HG02571 (cell line): ENCODE measurements around the gene MYO16.
"Not testable (repeated sequence)": the region's sequence is repeated elsewhere in the genome, so short reads cannot be mapped to it uniquely, and the experiment has no call there.

ENCODE experiments used
- ATAC-seq: cut with Tn5 transposase; IDR thresholded peaks from one replicate; pipeline ENCODE4 v1.9.1; 2021; ENCODE audit warnings: mild to moderate bottlenecking, moderate library complexity; ENCODE audit not compliant: unreplicated experiment

Gene MYO16

DNA sequence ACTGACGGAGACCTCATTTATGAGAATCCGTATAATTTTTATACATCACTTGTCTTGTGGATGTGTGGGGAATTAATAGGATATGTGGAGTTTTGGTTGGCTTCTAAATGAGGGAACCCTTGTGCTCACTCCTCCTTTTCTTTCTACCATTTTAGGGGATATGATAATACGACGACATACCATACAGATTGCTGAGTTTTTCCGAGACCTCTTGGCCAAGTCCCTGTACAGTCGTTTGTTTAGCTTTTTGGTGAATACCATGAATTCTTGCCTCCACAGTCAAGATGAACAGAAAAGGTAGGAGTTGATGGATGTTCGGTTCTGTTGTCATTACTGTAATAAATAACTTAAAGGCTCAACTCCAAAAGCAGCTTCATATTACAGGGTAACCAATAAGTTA lies 335.2 kb downstream of the MYO16 start:
- ATAC-seq, result no peak

DNA sequence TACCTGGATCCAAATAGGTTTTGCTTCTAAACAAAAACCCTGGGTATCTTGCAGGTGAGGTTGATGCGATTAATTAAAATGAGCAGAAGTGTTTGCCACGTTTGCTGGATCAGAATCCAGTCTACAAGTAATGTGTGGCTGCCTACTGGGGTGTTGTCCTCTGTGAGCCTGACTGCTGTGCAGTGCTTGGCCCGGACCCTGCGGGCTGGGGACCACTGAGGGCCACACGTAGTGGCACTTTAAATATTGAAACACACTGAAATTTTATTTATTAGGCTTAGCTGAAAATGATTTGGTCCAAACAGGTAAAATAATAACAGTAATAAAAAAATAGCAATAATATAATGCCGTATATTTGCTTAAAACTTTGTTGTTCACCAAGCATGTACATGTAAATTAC lies 338.0 kb downstream of the MYO16 start:
- ATAC-seq, result no peak

- ATAC-seq, result no peak
Measured at GRCh38 chr13:108968566-108968965, 339.2 kb downstream of the MYO16 start.

DNA sequence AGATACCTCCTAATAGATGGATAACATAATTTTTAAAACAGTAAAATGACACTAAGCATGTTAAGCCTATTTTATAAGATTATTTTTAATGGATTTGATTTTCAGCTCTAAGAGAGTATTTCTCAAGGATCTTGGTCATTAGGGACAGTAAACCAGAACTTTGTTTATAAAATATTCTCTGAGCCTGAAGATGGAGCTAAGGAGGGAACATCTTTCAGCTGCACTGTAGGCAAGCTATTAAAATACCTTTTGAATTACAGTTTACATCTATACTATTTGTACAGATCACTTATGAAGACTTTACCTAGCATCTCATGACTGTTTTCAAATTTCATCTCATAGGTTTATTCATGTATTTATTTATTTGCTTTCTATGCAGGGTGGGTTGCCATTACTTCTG lies 345.3 kb downstream of the MYO16 start:
- ATAC-seq, result no peak

- ATAC-seq, result no peak
Measured at GRCh38 chr13:108980237-108980636, 350.8 kb downstream of the MYO16 start.

DNA sequence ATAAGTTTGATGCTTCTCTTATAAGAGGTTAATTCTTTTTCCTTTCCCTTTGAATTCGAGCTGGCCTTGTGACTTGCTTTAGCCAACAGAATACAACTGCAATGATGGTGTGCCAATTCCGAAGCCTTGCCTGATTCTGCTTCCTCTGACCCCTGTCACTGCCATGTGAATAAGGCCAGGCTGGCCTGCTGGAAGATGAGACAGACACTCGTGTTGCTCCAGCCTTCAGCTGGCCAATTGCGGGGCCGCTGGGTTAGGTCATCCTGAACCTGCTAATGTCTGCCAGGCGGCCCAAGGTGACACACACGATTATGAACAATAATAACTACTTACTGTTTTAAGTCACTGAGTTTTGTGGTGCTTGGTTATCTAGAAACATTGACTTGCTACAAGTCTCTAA lies 352.0 kb downstream of the MYO16 start:
- ATAC-seq, result no peak

- ATAC-seq, result no peak
Measured at GRCh38 chr13:108983273-108983672, 353.9 kb downstream of the MYO16 start.

GRCh38 chr13:108984251-108984920 lies 355.0 kb downstream of the MYO16 start:
- no peak for ATAC-seq

DNA sequence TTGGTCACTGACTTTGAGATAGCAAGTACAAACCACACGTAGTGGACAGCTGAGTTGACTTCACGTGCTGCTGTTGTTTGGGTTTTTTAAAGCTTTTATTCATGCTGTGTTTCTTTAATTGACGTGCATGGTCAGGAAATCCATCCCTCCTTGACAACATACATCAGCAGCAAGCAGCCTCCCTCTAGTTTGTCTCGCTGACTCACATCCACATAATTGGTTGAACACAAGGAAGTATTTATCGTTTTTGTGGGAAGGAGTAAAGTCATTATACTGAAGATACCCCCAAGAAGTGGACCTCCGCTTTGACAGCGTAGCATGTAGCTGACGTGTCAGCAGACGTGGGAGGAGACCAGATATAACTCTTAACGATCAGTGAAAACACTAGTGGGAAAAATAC lies 355.8 kb downstream of the MYO16 start:
- ATAC-seq, result no peak

- ATAC-seq, result no peak
Measured at GRCh38 chr13:108987517-108987916, 358.1 kb downstream of the MYO16 start.

DNA sequence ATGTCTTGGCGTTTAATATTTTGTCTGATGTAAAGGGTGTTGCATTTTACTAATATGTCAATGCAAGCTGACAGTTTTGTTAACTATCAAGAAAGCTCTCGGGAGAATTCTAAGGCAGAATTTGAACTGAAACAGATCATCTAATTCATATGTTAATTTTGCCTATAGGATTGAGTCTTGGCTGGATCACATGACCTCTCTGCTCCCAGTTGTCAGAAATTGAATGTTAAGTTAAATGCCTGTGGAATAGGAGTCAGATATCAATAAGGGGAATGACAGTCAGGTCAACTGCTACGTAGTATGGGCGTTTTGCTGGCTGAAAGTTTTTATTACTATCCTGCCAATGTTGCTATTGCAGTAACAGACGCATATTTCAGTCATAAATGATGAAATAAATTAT lies 358.5 kb downstream of the MYO16 start:
- no peak for ATAC-seq

DNA sequence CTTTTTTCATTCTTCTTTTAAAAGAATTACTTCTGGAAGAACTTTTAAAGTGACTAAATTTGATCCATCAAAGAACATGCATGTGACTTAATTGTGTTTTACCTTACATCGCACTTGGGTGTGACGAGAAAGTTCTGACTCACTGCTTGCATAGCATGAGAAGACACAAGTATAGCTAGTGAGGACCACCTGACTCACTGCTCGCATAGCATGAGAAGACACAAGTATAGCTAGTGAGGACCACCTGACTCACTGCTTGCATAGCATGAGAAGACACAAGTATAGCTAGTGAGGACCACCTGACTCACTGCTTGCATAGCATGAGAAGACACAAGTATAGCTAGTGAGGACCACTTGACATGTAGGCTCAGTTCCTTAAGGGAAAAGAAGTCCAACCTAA lies 362.0 kb downstream of the MYO16 start:
- not testable (repeated sequence) for ATAC-seq

GRCh38 chr13:108993346-108993745 lies 363.9 kb downstream of the MYO16 start:
- no peak for ATAC-seq

GRCh38 chr13:108996430-108996829 lies 367.0 kb downstream of the MYO16 start:
- no peak for ATAC-seq

- ATAC-seq, result no peak
Measured at GRCh38 chr13:109000207-109000606, 370.8 kb downstream of the MYO16 start.

GRCh38 chr13:109002934-109003333 lies 373.5 kb downstream of the MYO16 start:
- no peak for ATAC-seq

DNA sequence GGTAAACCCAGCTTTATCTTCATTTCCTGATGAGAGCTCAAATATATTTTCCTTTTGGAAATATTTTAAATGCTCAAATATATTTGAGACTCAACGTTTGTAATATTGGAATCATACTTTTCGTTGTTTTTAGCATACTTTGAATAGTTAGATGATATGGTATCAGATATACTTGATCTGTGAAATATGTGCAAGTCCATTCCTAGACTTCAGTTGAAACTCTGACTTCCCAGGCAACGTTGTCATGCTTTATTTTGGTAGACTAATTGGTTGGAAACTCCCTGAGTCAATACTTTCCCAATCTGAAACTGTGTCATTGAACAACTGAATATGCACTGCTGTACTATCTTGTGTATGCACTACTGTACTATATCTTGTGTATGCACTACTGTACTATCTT lies 378.5 kb downstream of the MYO16 start:
- no peak for ATAC-seq

DNA sequence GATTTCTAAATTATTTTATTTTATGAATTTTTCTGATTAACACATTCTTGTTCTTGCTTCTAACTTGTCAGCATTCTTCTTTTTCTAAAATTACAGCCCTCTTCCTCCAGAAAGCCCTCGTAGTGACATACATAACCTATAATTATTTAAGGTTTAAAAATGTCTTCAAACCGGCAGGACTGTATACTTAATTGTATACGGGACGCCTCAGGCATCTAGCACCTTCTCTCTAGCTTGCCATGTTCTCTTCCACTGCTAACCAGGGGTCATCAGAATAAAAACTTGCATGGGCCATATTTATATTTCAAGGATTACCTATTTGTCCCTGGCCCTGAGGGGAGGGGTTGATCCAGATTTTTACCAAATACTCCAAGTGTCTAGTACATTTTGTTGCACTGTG lies 380.3 kb downstream of the MYO16 start:
- no peak for ATAC-seq

DNA sequence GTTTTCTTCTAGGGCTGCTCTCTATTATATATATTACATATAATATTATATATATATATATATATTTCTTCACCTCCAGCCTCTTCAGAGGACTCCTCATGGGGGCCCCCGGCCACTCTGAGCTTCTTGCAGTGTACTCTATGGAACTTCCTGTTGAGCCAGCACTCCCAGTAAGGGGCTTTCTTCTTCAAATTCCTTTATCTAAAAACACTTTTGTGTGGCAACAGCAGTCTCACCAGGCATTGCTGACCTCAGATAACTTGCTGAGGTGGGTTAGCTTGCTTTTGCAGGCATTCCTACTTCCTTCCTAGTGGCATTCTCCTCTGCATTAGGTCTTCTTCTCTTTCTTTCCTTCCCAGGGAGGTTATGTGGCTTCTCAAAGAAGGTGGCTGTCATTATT lies 381.5 kb downstream of the MYO16 start:
- no peak for ATAC-seq

DNA sequence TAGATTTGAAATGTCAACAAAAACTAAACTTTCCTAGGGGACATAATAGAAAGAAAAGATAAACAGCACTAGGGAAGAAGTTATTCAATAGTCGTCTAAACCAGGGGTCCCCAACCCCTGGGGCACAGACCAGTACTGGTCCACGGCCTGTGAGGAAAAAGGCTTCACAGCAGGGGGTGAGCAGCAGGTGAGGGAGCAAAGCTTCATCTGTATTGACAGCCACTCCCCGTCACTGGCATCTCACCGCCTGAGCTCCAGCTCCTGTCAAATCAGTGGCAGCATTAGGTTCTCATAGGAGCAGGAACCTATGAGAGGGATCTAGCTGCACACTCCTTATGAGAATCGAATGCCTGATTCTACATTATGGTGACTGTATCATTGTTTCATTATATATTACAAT lies 382.7 kb downstream of the MYO16 start:
- no peak for ATAC-seq

- no peak for ATAC-seq
Measured at GRCh38 chr13:109021558-109021957, 392.1 kb downstream of the MYO16 start.

DNA sequence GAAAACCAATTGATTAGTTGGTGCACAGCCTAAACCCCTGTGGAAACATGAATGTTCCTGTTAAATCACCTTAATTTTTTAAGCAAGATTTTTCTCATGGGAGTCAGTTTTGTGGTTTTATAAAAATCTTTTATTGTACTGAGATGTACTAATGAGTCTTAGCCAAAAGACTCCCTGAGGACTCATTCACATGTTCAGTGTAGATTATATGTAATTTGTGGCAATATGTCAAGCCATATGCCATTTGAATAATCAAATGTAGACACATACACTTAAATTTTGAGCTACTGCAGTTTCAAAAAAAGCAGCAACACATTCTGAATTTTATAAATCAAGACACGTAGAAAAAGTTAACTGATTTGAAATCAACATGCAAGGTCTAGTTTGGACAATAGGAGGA lies 395.2 kb downstream of the MYO16 start:
- no peak for ATAC-seq

- no peak for ATAC-seq
Measured at GRCh38 chr13:109026266-109026665, 396.9 kb downstream of the MYO16 start.
